SK-N-SH (cell line): ENCODE results near the gene PGAM2. TPM values are rescaled to one million over a fixed set of nuclear protein-coding genes. Genes with fewer than 3 reads are reported as not detected.

Experiments used
- CTCF ChIA-PET: fragments of 300-600, 350-600 bp; formaldehyde crosslinking; extraction: SDS; loops from one replicate; lab custom pipeline; 2021; lab: Yijun Ruan, JAX
- POLR2A ChIA-PET: fragments of 350-600 bp; sonication (Branson Sonifier 250); formaldehyde crosslinking; extraction: SDS; loops from one replicate; lab custom pipeline; 2020; ENCODE audit warnings: antibody characterized with exemption, inconsistent platforms; lab: Yijun Ruan, JAX
- DNase-seq: peaks from one replicate; pipeline ENCODE4 v3.0.0; 2012
- H2AFZ ChIP-seq: fragments of 200-600 bp; sonication (generic); 2 replicates; pipeline ENCODE4 v1.8.1; 2016; ENCODE audit warnings: antibody characterized with exemption, mild to moderate bottlenecking, low read depth
- H3F3A ChIP-seq: fragments of 200-600 bp; sonication (generic); replicated peaks from 2 replicates; pipeline ENCODE3; 2016; ENCODE audit warnings: antibody characterized with exemption, mild to moderate bottlenecking; ENCODE audit not compliant: insufficient read depth
- H3K27ac ChIP-seq, 2 experiments: fragments of 200-500 bp in 1 of 2; fragments of 200-600 bp in 1 of 2; sonication (Bioruptor generic) in 1 of 2; sonication (generic), shearing (Covaris generic) in 1 of 2; 2 replicates each; pipeline versions ENCODE4 v1.5.1 to v1.6.1; 2014 to 2016; ENCODE audit warnings: low read depth in 2 of 2, inconsistent platforms in 1 of 2, low read length in 1 of 2, mild to moderate bottlenecking in 1 of 2, mixed read lengths in 1 of 2
- H3K27me3 ChIP-seq: fragments of 200-600 bp; sonication (generic), shearing (Covaris generic); 2 replicates; pipeline ENCODE4 v1.6.1; 2016; ENCODE audit warnings: mixed run types; ENCODE audit not compliant: insufficient read depth
- H3K36me3 ChIP-seq, 2 experiments: fragments of 200-500 bp in 1 of 2; fragments of 200-600 bp in 1 of 2; sonication (Bioruptor generic) in 1 of 2; sonication (generic) in 1 of 2; replicated peaks in 1 of 2; 2 replicates each; pipeline versions ENCODE3 to v1.5.1; 2014 to 2016; ENCODE audit warnings: low read length in 1 of 2, mild to moderate bottlenecking in 1 of 2; ENCODE audit not compliant: insufficient read depth in 2 of 2, control insufficient read depth in 1 of 2
- H3K4me1 ChIP-seq, 2 experiments: fragments of 200-500 bp in 1 of 2; fragments of 200-600 bp in 1 of 2; sonication (Bioruptor generic) in 1 of 2; sonication (generic), shearing (Covaris generic) in 1 of 2; 2 replicates each; pipeline versions ENCODE4 v1.5.1 to v1.6.1; 2014 to 2016; ENCODE audit warnings: low read depth in 1 of 2, low read length in 1 of 2, mixed run types in 1 of 2; ENCODE audit not compliant: insufficient read depth in 2 of 2, control insufficient read depth in 1 of 2
- H3K4me2 ChIP-seq: fragments of 200-600 bp; sonication (generic), shearing (Covaris generic); 2 replicates; pipeline ENCODE4 v1.6.1; 2017; ENCODE audit warnings: mixed run types
- H3K4me3 ChIP-seq, 2 experiments: fragments of 200-500 bp in 1 of 2; fragments of 200-600 bp in 1 of 2; sonication (Bioruptor generic) in 1 of 2; sonication (generic), shearing (Covaris generic) in 1 of 2; 2 replicates each; pipeline versions ENCODE4 v1.5.1 to v1.8.1; 2014 to 2016; ENCODE audit warnings: low read depth in 2 of 2, inconsistent platforms in 1 of 2, low read length in 1 of 2, mild to moderate bottlenecking in 1 of 2, mixed read lengths in 1 of 2, moderate library complexity in 1 of 2
- H3K79me2 ChIP-seq: fragments of 200-600 bp; sonication (generic); 2 replicates; pipeline ENCODE4 v1.8.1; 2017; ENCODE audit warnings: mild to moderate bottlenecking; ENCODE audit not compliant: insufficient read depth
- H3K9ac ChIP-seq: fragments of 200-600 bp; sonication (generic); 2 replicates; pipeline ENCODE4 v1.6.1; 2017; ENCODE audit warnings: mixed run types
- H3K9me2 ChIP-seq: fragments of 200-600 bp; sonication (generic); 2 replicates; pipeline ENCODE4 v1.6.1; 2017; ENCODE audit warnings: mixed run types
- H3K9me3 ChIP-seq: fragments of 200-600 bp; sonication (generic); 2 replicates; pipeline ENCODE4 v1.6.1; 2017; ENCODE audit warnings: mixed run types, mild to moderate bottlenecking, moderate library complexity
- H4K20me1 ChIP-seq: fragments of 200-600 bp; sonication (generic); 2 replicates; pipeline ENCODE4 v1.6.1; 2017; ENCODE audit warnings: mild to moderate bottlenecking, mixed run types; ENCODE audit not compliant: insufficient read depth
- CHD2 ChIP-seq: fragments of 150-350 bp; IDR thresholded peaks from 2 replicates; pipeline ENCODE4 v1.6.1; 2018; ENCODE audit warnings: low read length; ENCODE audit not compliant: partially characterized antibody
- CTCF ChIP-seq: fragments of 200-600 bp; sonication (generic); IDR thresholded peaks from 2 replicates; pipeline ENCODE4 v1.6.1; 2017; ENCODE audit warnings: antibody characterized with exemption, mild to moderate bottlenecking, moderate library complexity
- ELF1 ChIP-seq: IDR thresholded peaks from 2 replicates; pipeline ENCODE4 v1.4.0; 2012
- FOXJ3 ChIP-seq: sonication (generic); formaldehyde crosslinking; IDR thresholded peaks from 2 replicates; pipeline ENCODE4 v1.5.1; 2020; ENCODE audit warnings: mild to moderate bottlenecking, missing genetic modification reagents
- FOXM1 ChIP-seq: IDR thresholded peaks from 2 replicates; pipeline ENCODE4 v1.4.0; 2012; ENCODE audit warnings: low read depth, mild to moderate bottlenecking
- GATA2 ChIP-seq: sonication (generic); formaldehyde crosslinking; IDR thresholded peaks from 2 replicates; pipeline ENCODE4 v1.5.0; 2020; ENCODE audit warnings: mild to moderate bottlenecking, missing genetic modification reagents
- IRF3 ChIP-seq: fragments of 150-350 bp; IDR thresholded peaks from 2 replicates; pipeline ENCODE4 v1.6.1; 2016; ENCODE audit warnings: mild to moderate bottlenecking, low read depth, low read length
- MAX ChIP-seq: IDR thresholded peaks from 2 replicates; pipeline ENCODE4 v1.4.0; 2012; ENCODE audit warnings: low read depth
- MEF2A ChIP-seq: IDR thresholded peaks from 2 replicates; pipeline ENCODE4 v1.4.0; 2012; ENCODE audit warnings: low read depth, borderline replicate concordance
- MXI1 ChIP-seq: IDR thresholded peaks from 2 replicates; pipeline ENCODE4 v1.6.1; 2012; ENCODE audit warnings: mild to moderate bottlenecking, low read depth, low read length, improper control_type of control experiment
- NFIC ChIP-seq: IDR thresholded peaks from 2 replicates; pipeline ENCODE4 v1.4.0; 2012; ENCODE audit warnings: borderline replicate concordance
- NRF1 ChIP-seq: IDR thresholded peaks from 2 replicates; pipeline ENCODE4 v1.6.1; 2012; ENCODE audit warnings: low read depth, mild to moderate bottlenecking, low read length
- POLR2AphosphoS5 ChIP-seq: IDR thresholded peaks from 2 replicates; pipeline ENCODE4 v1.6.1; 2012; ENCODE audit warnings: low read depth, low read length
- RCOR1 ChIP-seq: fragments of 150-350 bp; IDR thresholded peaks from 2 replicates; pipeline ENCODE4 v1.6.1; 2017; ENCODE audit warnings: antibody characterized with exemption, low read length
- REST ChIP-seq: IDR thresholded peaks from 2 replicates; pipeline ENCODE4 v1.6.1; 2012; ENCODE audit warnings: mild to moderate bottlenecking, low read depth, low read length, moderate library complexity
- RFX5 ChIP-seq: IDR thresholded peaks from 2 replicates; pipeline ENCODE4 v1.6.1; 2012; ENCODE audit warnings: mild to moderate bottlenecking, improper control_type of control experiment, low read length
- RXRA ChIP-seq: IDR thresholded peaks from 2 replicates; pipeline ENCODE4 v1.4.0; 2012; ENCODE audit warnings: low read depth, mild to moderate bottlenecking, borderline replicate concordance
- SIN3A ChIP-seq: IDR thresholded peaks from 2 replicates; pipeline ENCODE4 v1.6.1; 2012; ENCODE audit warnings: low read depth, mild to moderate bottlenecking, low read length, moderate library complexity, borderline replicate concordance
- SMC3 ChIP-seq: IDR thresholded peaks from 2 replicates; pipeline ENCODE4 v1.6.1; 2012; ENCODE audit warnings: low read depth, low read length, improper control_type of control experiment
- TAF1 ChIP-seq: IDR thresholded peaks from 2 replicates; pipeline ENCODE4 v1.6.1; 2012; ENCODE audit warnings: low read depth, mild to moderate bottlenecking, low read length, moderate library complexity, borderline replicate concordance
- TCF12 ChIP-seq: IDR thresholded peaks from 2 replicates; pipeline ENCODE4 v1.4.0; 2012
- TEAD4 ChIP-seq: IDR thresholded peaks from 2 replicates; pipeline ENCODE4 v1.4.0; 2012; ENCODE audit warnings: mild to moderate bottlenecking, borderline replicate concordance; ENCODE audit not compliant: insufficient read depth
- WGBS: methylation state at CpG from one replicate; pipeline ENCODE4 v1.1.6; 2017; ENCODE audit warnings: low lambda C conversion rate; 5-methylcytosine and 5-hydroxymethylcytosine counted together
- polyA plus RNA-seq, 3 experiments: library from polyadenylated mRNA; depleted of rRNA; stranded (reverse); fragments of >200 nt; gene quantifications; 2 replicates each; pipeline ENCODE4 v1.2.3, GENCODE V29; 2012
- TF ChIP-seq, protein P1 (sequence below): IDR thresholded peaks from 2 replicates; pipeline ENCODE4 v1.4.0; 2012; ENCODE audit warnings: low read depth, borderline replicate concordance

Gene PGAM2
- polyA plus RNA-seq, 1 of the 3 experiments (the other 2 are of a cell fraction) = 0.79 TPM

DNA sequence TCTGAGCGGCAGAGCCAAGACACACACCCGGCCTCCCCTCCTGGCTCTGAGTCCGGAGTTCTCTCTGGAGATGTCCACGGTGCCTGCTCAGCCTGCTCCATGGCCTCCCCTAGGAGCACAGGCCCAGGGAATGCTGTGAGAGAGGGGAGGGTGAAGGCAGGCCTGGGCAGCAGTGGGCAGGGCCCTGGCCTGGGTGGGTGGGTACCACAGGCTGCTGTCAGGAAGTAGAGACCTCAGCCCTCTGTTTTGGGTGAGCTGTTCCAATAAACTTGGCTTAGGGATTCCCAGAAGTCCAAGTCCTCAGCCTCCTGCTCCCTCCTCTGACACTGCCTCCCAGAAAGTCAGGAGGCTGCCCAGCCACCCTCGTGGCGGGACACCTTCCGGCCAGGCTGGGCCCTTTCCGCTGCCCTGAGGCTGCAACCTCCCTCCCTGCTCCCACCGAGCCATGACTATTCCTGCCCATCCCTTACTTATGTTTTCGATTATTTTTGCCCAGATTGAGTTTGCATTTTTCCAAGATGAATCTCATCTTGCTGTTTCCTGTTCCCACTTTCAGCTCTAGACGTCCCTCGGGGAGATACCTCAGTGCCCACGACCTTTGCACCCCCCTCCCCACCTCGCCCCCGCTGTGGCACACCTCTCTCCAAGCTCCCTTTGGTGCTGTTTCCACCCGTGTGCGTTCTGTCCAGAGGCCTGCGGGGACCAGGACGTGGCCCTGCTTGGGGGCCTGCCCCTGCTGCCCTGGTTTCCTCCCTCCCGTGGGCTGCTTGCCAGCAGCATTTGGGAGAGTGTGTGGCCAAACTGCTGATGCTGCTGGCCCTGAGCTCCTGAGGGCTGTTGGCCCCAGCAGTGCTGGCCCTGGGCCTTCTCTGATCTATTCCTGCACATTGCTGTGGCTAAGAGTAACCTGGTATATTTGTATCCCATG lies 22.8 kb upstream of the PGAM2 start:
- H3K27me3 ChIP-seq = no peaks in the 10 kb centered on the region
- no peaks in the 10 kb centered on the region for H4K20me1 ChIP-seq
- no peaks in the 10 kb centered on the region for H3K9me2 ChIP-seq
- H3K27ac ChIP-seq = peak overlapping the region; percentile 91 to 100
- peak; percentile 82 for DNase-seq
- H3F3A ChIP-seq = peaks cover 58% of the 10 kb centered on the region
- CTCF ChIA-PET = interaction anchor here (1.0 to 3.1 kb wide), 4 partner anchors 10 to 108 kb away, joined by 4 to 15 read pairs (median 8); partner anchors contain the start of gene AEBP1
- POLR2A ChIA-PET = interaction anchor here (1.0 kb wide), 1 partner anchor 21 kb away, joined by 3 read pairs; no protein-coding TSS in a partner anchor
- no peaks in the 10 kb centered on the region for H3K9me3 ChIP-seq
- peak overlapping the region; percentile 72 for H3K4me2 ChIP-seq
- H2AFZ ChIP-seq = peak overlapping the region; percentile 63
- peaks cover 14 to 18% of the 10 kb centered on the region in 2 experiments for H3K4me1 ChIP-seq
- H3K36me3 ChIP-seq = no peaks in the 10 kb centered on the region
- H3K9ac ChIP-seq = peak overlapping the region; percentile 76
- peak overlapping the region in 1 of 2 experiments; percentile 10; a peak in 1 of 4 replicates for H3K4me3 ChIP-seq
- 19% methylated on average over 19 of the region's 20 CpGs for WGBS
- no peaks in the 10 kb centered on the region for H3K79me2 ChIP-seq
- TF ChIP-seq GATA2 (no peak), NRF1 (no peak), TCF12 (peak; percentile 88), NFIC (peak; percentile 85), POLR2AphosphoS5 (peak; percentile 89), SIN3A (peak; percentile 85; the same call in 1 of the 2 replicates), CHD2 (no peak), MXI1 (0 out of 2 replicates have a peak, but pooled peaks have one; percentile 42), IRF3 (no peak), RXRA (peak; percentile 63; the same call in 1 of the 2 replicates), TAF1 (peak; percentile 37; the same call in 1 of the 2 replicates), RFX5 (no peak), MAX (peak; percentile 92; the same call in 1 of the 2 replicates), FOXM1 (no peak), RCOR1 (no peak), CTCF (no peak), FOXJ3 (CRISPR knock-in tag) (no peak), ELF1 (peak; percentile 12; the same call in 1 of the 2 replicates), SMC3 (0 out of 2 replicates have a peak, but pooled peaks have one; percentile 8), REST (0 out of 2 replicates have a peak, but pooled peaks have one; percentile 4), MEF2A (no peak), TEAD4 (peak; percentile 66; the same call in 1 of the 2 replicates)
- TF ChIP-seq, protein P1, sequence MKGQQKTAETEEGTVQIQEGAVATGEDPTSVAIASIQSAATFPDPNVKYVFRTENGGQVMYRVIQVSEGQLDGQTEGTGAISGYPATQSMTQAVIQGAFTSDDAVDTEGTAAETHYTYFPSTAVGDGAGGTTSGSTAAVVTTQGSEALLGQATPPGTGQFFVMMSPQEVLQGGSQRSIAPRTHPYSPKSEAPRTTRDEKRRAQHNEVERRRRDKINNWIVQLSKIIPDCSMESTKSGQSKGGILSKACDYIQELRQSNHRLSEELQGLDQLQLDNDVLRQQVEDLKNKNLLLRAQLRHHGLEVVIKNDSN = no peak
